ENCODE data around the gene PCDHGA2.

Gene PCDHGA2

DNA sequence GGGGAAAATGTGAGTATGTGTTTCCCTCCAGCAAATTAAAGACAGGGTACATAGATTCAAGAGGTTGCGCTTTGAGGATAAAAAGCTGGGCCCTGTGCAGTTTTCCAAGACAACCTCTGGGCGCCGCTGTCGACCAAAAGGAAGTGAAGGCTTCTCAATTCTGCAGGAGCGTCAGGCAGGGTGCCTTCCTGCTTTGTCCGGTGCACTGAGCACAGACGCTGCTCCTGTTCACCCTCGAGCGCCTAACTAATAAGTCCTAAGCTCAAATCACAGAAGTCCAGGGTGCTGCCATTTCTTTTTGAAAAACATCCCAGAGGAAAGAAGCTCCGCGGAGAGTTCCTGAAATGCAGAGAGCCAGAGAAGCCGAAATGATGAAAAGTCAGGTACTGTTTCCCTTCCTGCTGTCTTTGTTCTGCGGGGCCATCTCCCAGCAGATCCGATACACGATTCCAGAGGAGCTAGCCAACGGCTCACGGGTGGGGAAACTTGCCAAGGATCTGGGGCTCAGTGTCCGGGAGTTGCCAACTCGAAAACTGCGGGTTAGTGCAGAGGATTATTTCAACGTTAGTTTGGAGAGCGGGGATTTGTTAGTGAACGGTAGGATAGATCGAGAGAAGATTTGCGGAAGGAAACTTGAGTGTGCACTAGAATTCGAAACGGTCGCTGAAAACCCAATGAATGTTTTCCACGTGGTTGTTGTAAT lies 11.5 kb downstream of the PCDHGA2 start, which contains the start of gene PCDHGB1 (continued):
- no peak for TF ChIP-seq ZNF214 (tag by site-specific recombination; IDR thresholded peaks at IDR 0.05; ENCODE audit: borderline replicate concordance)
- TF ChIP-seq ZBTB7A (tag by site-specific recombination; IDR thresholded peaks at IDR 0.05; ENCODE audit: low read depth), result no peak
- TF ChIP-seq, protein P1, sequence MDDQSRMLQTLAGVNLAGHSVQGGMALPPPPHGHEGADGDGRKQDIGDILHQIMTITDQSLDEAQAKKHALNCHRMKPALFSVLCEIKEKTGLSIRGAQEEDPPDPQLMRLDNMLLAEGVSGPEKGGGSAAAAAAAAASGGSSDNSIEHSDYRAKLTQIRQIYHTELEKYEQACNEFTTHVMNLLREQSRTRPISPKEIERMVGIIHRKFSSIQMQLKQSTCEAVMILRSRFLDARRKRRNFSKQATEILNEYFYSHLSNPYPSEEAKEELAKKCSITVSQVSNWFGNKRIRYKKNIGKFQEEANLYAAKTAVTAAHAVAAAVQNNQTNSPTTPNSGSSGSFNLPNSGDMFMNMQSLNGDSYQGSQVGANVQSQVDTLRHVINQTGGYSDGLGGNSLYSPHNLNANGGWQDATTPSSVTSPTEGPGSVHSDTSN (CRISPR knock-in tag; IDR thresholded peaks at IDR 0.05), result no peak
- peak; percentile 67; the same call in 1 of the 2 replicates for TF ChIP-seq ZNF2 (tag by site-specific recombination; IDR thresholded peaks at IDR 0.05)
- TF ChIP-seq SCRT2 (tag by site-specific recombination; IDR thresholded peaks at IDR 0.05), result no peak
- TF ChIP-seq ZSCAN16 (tag by site-specific recombination; IDR thresholded peaks at IDR 0.05), result no peak
- TF ChIP-seq ZNF335 (tag by site-specific recombination; conservative IDR thresholded peaks at IDR 0.05), result peak; percentile 69
- no peak for TF ChIP-seq ZBTB1 (tag by site-specific recombination; IDR thresholded peaks at IDR 0.05)
- no peak for TF ChIP-seq ZNF324 (tag by site-specific recombination; IDR thresholded peaks at IDR 0.05)
- TF ChIP-seq ZNF394 (tag by site-specific recombination; IDR thresholded peaks at IDR 0.05; ENCODE audit: borderline replicate concordance), result no peak
- TF ChIP-seq, protein P2, sequence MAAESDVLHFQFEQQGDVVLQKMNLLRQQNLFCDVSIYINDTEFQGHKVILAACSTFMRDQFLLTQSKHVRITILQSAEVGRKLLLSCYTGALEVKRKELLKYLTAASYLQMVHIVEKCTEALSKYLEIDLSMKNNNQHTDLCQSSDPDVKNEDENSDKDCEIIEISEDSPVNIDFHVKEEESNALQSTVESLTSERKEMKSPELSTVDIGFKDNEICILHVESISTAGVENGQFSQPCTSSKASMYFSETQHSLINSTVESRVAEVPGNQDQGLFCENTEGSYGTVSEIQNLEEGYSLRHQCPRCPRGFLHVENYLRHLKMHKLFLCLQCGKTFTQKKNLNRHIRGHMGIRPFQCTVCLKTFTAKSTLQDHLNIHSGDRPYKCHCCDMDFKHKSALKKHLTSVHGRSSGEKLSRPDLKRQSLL (tag by site-specific recombination; IDR thresholded peaks at IDR 0.05), result no peak
- TF ChIP-seq ZNF23 (tag by site-specific recombination; IDR thresholded peaks at IDR 0.05; ENCODE audit: borderline replicate concordance), result no peak
- TF ChIP-seq ZBTB26 (tag by site-specific recombination; optimal IDR thresholded peaks at IDR 0.05), result no peak
- TF ChIP-seq ZNF354C (tag by site-specific recombination; IDR thresholded peaks at IDR 0.05; ENCODE audit: borderline replicate concordance, low read depth), result no peak
- TF ChIP-seq SP3 (tag by site-specific recombination; IDR thresholded peaks at IDR 0.05), result no peak
- no peak for TF ChIP-seq ZNF184 (tag by site-specific recombination; IDR thresholded peaks at IDR 0.05)
- TF ChIP-seq ZNF366 (tag by site-specific recombination; conservative IDR thresholded peaks at IDR 0.05), result no peak
- no peak for TF ChIP-seq ZNF350 (tag by site-specific recombination; IDR thresholded peaks at IDR 0.05)

GRCh38 chr5:141351591-141351990 lies 13.0 kb downstream of the PCDHGA2 start:
- ChIA-PET POLR2A (no interaction called here), CTCF (interaction anchor here (3.0 to 5.6 kb wide), 3 partner anchors 13 to 213 kb away, joined by 11 to 33 read pairs (median 17); partner anchors contain the start of genes PCDHGA11 and PCDHGA2)
- H3K9me3 ChIP-seq (ENCODE audit: control insufficient read depth, insufficient read depth, low read depth, low read length), result no peaks in the 10 kb centered on the region
- peaks cover 2% of the 10 kb centered on the region; the same call in 1 of the 2 replicates for H3K4me1 ChIP-seq (ENCODE audit: control insufficient read depth, insufficient read depth, low read length)
- H3K27ac ChIP-seq (ENCODE audit: extremely low read depth, low read depth, low read length), result no peak overlapping the region
- H3K36me3 ChIP-seq (ENCODE audit: control insufficient read depth in 2 of 2, insufficient read depth in 1 of 2, low read length in 2 of 2), result no peaks in the 10 kb centered on the region
- H3K4me3 ChIP-seq (ENCODE audit: low read depth, low read length), result no peak overlapping the region
- TF ChIP-seq GLIS1 (tag by site-specific recombination; IDR thresholded peaks at IDR 0.05), result no peak
- no peak for TF ChIP-seq ZNF785 (tag by site-specific recombination; IDR thresholded peaks at IDR 0.05)
- no peak for TF ChIP-seq ZNF280C (tag by site-specific recombination; IDR thresholded peaks at IDR 0.05)
- TF ChIP-seq BCL11A (tag by site-specific recombination; IDR thresholded peaks at IDR 0.05; ENCODE audit: low read depth), result no peak
- TF ChIP-seq ZNF211 (tag by site-specific recombination; IDR thresholded peaks at IDR 0.05; ENCODE audit: low read depth), result no peak
- no peak for TF ChIP-seq ZNF654 (tag by site-specific recombination; IDR thresholded peaks at IDR 0.05; ENCODE audit: low read depth)
- TF ChIP-seq, protein P3, sequence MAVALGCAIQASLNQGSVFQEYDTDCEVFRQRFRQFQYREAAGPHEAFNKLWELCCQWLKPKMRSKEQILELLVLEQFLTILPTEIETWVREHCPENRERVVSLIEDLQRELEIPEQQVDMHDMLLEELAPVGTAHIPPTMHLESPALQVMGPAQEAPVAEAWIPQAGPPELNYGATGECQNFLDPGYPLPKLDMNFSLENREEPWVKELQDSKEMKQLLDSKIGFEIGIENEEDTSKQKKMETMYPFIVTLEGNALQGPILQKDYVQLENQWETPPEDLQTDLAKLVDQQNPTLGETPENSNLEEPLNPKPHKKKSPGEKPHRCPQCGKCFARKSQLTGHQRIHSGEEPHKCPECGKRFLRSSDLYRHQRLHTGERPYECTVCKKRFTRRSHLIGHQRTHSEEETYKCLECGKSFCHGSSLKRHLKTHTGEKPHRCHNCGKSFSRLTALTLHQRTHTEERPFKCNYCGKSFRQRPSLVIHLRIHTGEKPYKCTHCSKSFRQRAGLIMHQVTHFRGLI (tag by site-specific recombination; IDR thresholded peaks at IDR 0.05), result no peak
- no peak for TF ChIP-seq ZNF837 (tag by site-specific recombination; IDR thresholded peaks at IDR 0.05)
- TF ChIP-seq ZNF114 (tag by site-specific recombination; IDR thresholded peaks at IDR 0.05), result no peak
- TF ChIP-seq, protein P4, sequence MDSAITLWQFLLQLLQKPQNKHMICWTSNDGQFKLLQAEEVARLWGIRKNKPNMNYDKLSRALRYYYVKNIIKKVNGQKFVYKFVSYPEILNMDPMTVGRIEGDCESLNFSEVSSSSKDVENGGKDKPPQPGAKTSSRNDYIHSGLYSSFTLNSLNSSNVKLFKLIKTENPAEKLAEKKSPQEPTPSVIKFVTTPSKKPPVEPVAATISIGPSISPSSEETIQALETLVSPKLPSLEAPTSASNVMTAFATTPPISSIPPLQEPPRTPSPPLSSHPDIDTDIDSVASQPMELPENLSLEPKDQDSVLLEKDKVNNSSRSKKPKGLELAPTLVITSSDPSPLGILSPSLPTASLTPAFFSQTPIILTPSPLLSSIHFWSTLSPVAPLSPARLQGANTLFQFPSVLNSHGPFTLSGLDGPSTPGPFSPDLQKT (IDR thresholded peaks at IDR 0.05; ENCODE audit: borderline replicate concordance, low read depth, low read length), result no peak
- TF ChIP-seq ZNF791 (tag by site-specific recombination; IDR thresholded peaks at IDR 0.05), result no peak
- TF ChIP-seq ZNF24 (tag by site-specific recombination; IDR thresholded peaks at IDR 0.05), result no peak

All from HEK293 (cell line).